Neutrophil (primary cell): Measurements from ENCODE around the gene TINCR.

Experiments
- H3K27ac ChIP-seq: fragments of 200-600 bp; sonication (generic); 2 replicates; pipeline ENCODE4 v1.5.1; 2016; ENCODE audit warnings: mild to moderate bottlenecking, moderate library complexity
- H3K27me3 ChIP-seq: fragments of 200-600 bp; sonication (generic); 2 replicates; pipeline ENCODE4 v1.6.0; 2016; ENCODE audit warnings: mild to moderate bottlenecking
- H3K36me3 ChIP-seq: fragments of 200-600 bp; sonication (generic); 2 replicates; pipeline ENCODE4 v1.5.1; 2017
- H3K4me1 ChIP-seq, 2 experiments: fragments of 200-600 bp in 1 of 2; sonication (generic) in 1 of 2; 1 replicate in 1 of 2; 2 replicates in 1 of 2; pipeline versions ENCODE4 v1.5.1 to v1.6.1; 2013 to 2016; ENCODE audit warnings: low read depth in 1 of 2, low read length in 1 of 2, mild to moderate bottlenecking in 1 of 2, moderate library complexity in 1 of 2; ENCODE audit not compliant: control insufficient read depth in 1 of 2, insufficient read depth in 1 of 2
- H3K4me3 ChIP-seq, 2 experiments: fragments of 200-600 bp in 1 of 2; sonication (generic) in 1 of 2; 1 replicate in 1 of 2; 2 replicates in 1 of 2; pipeline ENCODE4 v1.5.1; 2013 to 2016; ENCODE audit warnings: low read depth in 1 of 2, low read length in 1 of 2, mild to moderate bottlenecking in 1 of 2, moderate library complexity in 1 of 2
- H3K9me3 ChIP-seq: fragments of 200-600 bp; sonication (generic); 2 replicates; pipeline ENCODE4 v1.5.1; 2016
- CTCF ChIP-seq: fragments of 200-600 bp; sonication (generic); IDR thresholded peaks from 2 replicates; pipeline ENCODE4 v1.5.1; 2016; ENCODE audit warnings: antibody characterized with exemption

The TINCR gene

GRCh38 chr19:5587661-5588060, 19.9 kb upstream of the TINCR start:
- Histone ChIP-seq H3K4me3 (no peak overlapping the region), H3K27me3 (no peaks in the 10 kb centered on the region), H3K4me1 (peaks cover 0 to 13% of the 10 kb centered on the region in 2 experiments), H3K9me3 (no peaks in the 10 kb centered on the region), H3K27ac (no peak overlapping the region), H3K36me3 (peaks cover 78% of the 10 kb centered on the region)
- no peak for TF ChIP-seq CTCF

GRCh38 chr19:5587071-5587455, 19.3 kb upstream of the TINCR start:
- no peak for TF ChIP-seq CTCF
- H3K4me3 ChIP-seq: no peak overlapping the region
- no peak overlapping the region for H3K27ac ChIP-seq
- no peaks in the 10 kb centered on the region for H3K27me3 ChIP-seq
- peaks cover 78% of the 10 kb centered on the region for H3K36me3 ChIP-seq
- peaks cover 0 to 13% of the 10 kb centered on the region in 2 experiments for H3K4me1 ChIP-seq
- H3K9me3 ChIP-seq: no peaks in the 10 kb centered on the region

GRCh38 chr19:5586300-5587070, 18.7 kb upstream of the TINCR start:
- peaks cover 78% of the 10 kb centered on the region for H3K36me3 ChIP-seq
- H3K27me3 ChIP-seq: no peaks in the 10 kb centered on the region
- H3K4me3 ChIP-seq: no peak overlapping the region
- peaks cover 0 to 13% of the 10 kb centered on the region in 2 experiments for H3K4me1 ChIP-seq
- H3K27ac ChIP-seq: no peak overlapping the region
- H3K9me3 ChIP-seq: no peaks in the 10 kb centered on the region
- no peak for TF ChIP-seq CTCF

GRCh38 chr19:5585461-5586299, 17.9 kb upstream of the TINCR start:
- peaks cover 73% of the 10 kb centered on the region for H3K36me3 ChIP-seq
- H3K27me3 ChIP-seq: no peaks in the 10 kb centered on the region
- H3K4me1 ChIP-seq: peaks cover 0 to 13% of the 10 kb centered on the region in 2 experiments
- no peak for TF ChIP-seq CTCF
- H3K4me3 ChIP-seq: no peak overlapping the region
- H3K27ac ChIP-seq: no peak overlapping the region
- no peaks in the 10 kb centered on the region for H3K9me3 ChIP-seq

GRCh38 chr19:5580161-5580571, 12.4 kb upstream of the TINCR start:
- Histone ChIP-seq H3K27me3 (no peaks in the 10 kb centered on the region), H3K4me1 (peaks cover 0 to 9% of the 10 kb centered on the region in 2 experiments), H3K9me3 (no peaks in the 10 kb centered on the region), H3K4me3 (no peak overlapping the region), H3K36me3 (peaks cover 23% of the 10 kb centered on the region), H3K27ac (no peak overlapping the region)
- TF ChIP-seq CTCF: no peak
